Trophoblast cell (in vitro differentiated cells and primary cell): Measurements from ENCODE around the gene TSPAN9.

Experiments used
- DNase-seq, 2 donors: peaks; one replicate each; pipeline ENCODE4 v3.0.0-alpha.2; 2016
- H2AFZ ChIP-seq: 2 replicates; pipeline ENCODE4 v1.6.1; 2013; ENCODE audit warnings: low read length, moderate library complexity, mild to moderate bottlenecking; ENCODE audit not compliant: insufficient read depth, poor library complexity
- H2AK5ac ChIP-seq: 2 replicates; pipeline ENCODE4 v1.6.1; 2013; ENCODE audit warnings: mild to moderate bottlenecking, low read length
- H2BK120ac ChIP-seq: 2 replicates; pipeline ENCODE4 v1.6.1; 2013; ENCODE audit warnings: low read length, mild to moderate bottlenecking, moderate library complexity; ENCODE audit not compliant: insufficient read depth, poor library complexity
- H2BK12ac ChIP-seq: 2 replicates; pipeline ENCODE4 v1.6.1; 2013; ENCODE audit warnings: mild to moderate bottlenecking, low read length, moderate library complexity
- H2BK5ac ChIP-seq: 2 replicates; pipeline ENCODE4 v1.6.1; 2013; ENCODE audit warnings: low read length, low read depth, moderate library complexity, mild to moderate bottlenecking; ENCODE audit not compliant: poor library complexity
- H3K14ac ChIP-seq: 2 replicates; pipeline ENCODE4 v1.6.1; 2013; ENCODE audit warnings: mild to moderate bottlenecking, low read length
- H3K18ac ChIP-seq: 2 replicates; pipeline ENCODE4 v1.6.1; 2013; ENCODE audit warnings: mild to moderate bottlenecking, low read length
- H3K23ac ChIP-seq: 2 replicates; pipeline ENCODE4 v1.6.1; 2013; ENCODE audit warnings: low read length
- H3K27ac ChIP-seq: 2 replicates; pipeline ENCODE4 v1.5.1; 2013; ENCODE audit warnings: low read depth, mild to moderate bottlenecking, inconsistent platforms, low read length, moderate library complexity
- H3K27me3 ChIP-seq: 2 replicates; pipeline ENCODE4 v1.6.1; 2013; ENCODE audit warnings: inconsistent platforms, mild to moderate bottlenecking, low read length, moderate library complexity; ENCODE audit not compliant: insufficient read depth
- H3K36me3 ChIP-seq, 2 experiments: 1 replicate in 1 of 2; 2 replicates in 1 of 2; pipeline ENCODE4 v1.6.1; 2013; ENCODE audit warnings: low read length in 2 of 2, mild to moderate bottlenecking in 2 of 2, moderate library complexity in 1 of 2; ENCODE audit not compliant: insufficient read depth in 2 of 2, control insufficient read depth in 1 of 2
- H3K4ac ChIP-seq: 2 replicates; pipeline ENCODE4 v1.6.1; 2013; ENCODE audit warnings: low read depth, mild to moderate bottlenecking, low read length, moderate library complexity
- H3K4me1 ChIP-seq, 2 experiments: 1 replicate in 1 of 2; 2 replicates in 1 of 2; pipeline ENCODE4 v1.6.1; 2013; ENCODE audit warnings: low read length in 2 of 2, mild to moderate bottlenecking in 2 of 2, moderate library complexity in 1 of 2; ENCODE audit not compliant: insufficient read depth in 2 of 2, control insufficient read depth in 1 of 2
- H3K4me2 ChIP-seq: 2 replicates; pipeline ENCODE4 v1.6.1; 2013; ENCODE audit warnings: inconsistent platforms, mild to moderate bottlenecking, low read length, moderate library complexity
- H3K4me3 ChIP-seq: 2 replicates; pipeline ENCODE4 v1.5.1; 2013; ENCODE audit warnings: mild to moderate bottlenecking, low read depth, low read length, inconsistent platforms
- H3K79me1 ChIP-seq: one replicate; pipeline ENCODE4 v1.6.1; 2013; ENCODE audit warnings: low read length
- H3K79me2 ChIP-seq: 2 replicates; pipeline ENCODE4 v1.6.1; 2013; ENCODE audit warnings: low read length, mild to moderate bottlenecking; ENCODE audit not compliant: control insufficient read depth, insufficient read depth, poor library complexity
- H3K9ac ChIP-seq: 2 replicates; pipeline ENCODE4 v1.6.1; 2013; ENCODE audit warnings: mild to moderate bottlenecking, low read length
- H3K9me3 ChIP-seq: 2 replicates; pipeline ENCODE4 v1.6.1; 2013; ENCODE audit warnings: low read depth, mild to moderate bottlenecking, control low read depth, inconsistent platforms, low read length; ENCODE audit not compliant: insufficient read depth
- H4K12ac ChIP-seq: 2 replicates; pipeline ENCODE4 v1.6.1; 2013; ENCODE audit warnings: low read depth, mild to moderate bottlenecking, low read length, moderate library complexity
- H4K8ac ChIP-seq: 2 replicates; pipeline ENCODE4 v1.6.1; 2013; ENCODE audit warnings: low read depth, mild to moderate bottlenecking, low read length, moderate library complexity
- H4K91ac ChIP-seq: one replicate; pipeline ENCODE4 v1.6.1; 2013; ENCODE audit warnings: low read depth, mild to moderate bottlenecking, low read length, moderate library complexity
- WGBS: extraction: QIAGEN DNeasy Blood & Tissue Kit; methylation state at CpG from one replicate; pipeline ENCODE4 v1.1.7; 2013; ENCODE audit warnings: missing lambda C conversion rate; ENCODE audit not compliant: insufficient read length, insufficient coverage; ENCODE audit errors: extremely low coverage; 5-methylcytosine and 5-hydroxymethylcytosine counted together

Gene TSPAN9

GRCh38 chr12:3263282-3263681 is 186.1 kb downstream of the TSPAN9 start:
- H3K14ac ChIP-seq: no peak overlapping the region
- H3K4me2 ChIP-seq: no peak overlapping the region
- H2AK5ac ChIP-seq: no peak overlapping the region
- H2BK120ac ChIP-seq: no peak overlapping the region
- no peak overlapping the region for H4K91ac ChIP-seq
- H3K27ac ChIP-seq: no peak overlapping the region
- no peak overlapping the region for H4K12ac ChIP-seq
- no peak overlapping the region for H4K8ac ChIP-seq
- no peaks in the 10 kb centered on the region for H3K79me1 ChIP-seq
- H3K4ac ChIP-seq: no peak overlapping the region
- no peak overlapping the region for H2BK5ac ChIP-seq
- no peaks in the 10 kb centered on the region for H3K79me2 ChIP-seq
- DNase-seq: no peak
- H3K9ac ChIP-seq: no peak overlapping the region
- H3K23ac ChIP-seq: no peak overlapping the region
- WGBS: no CpG with 5 or more reads among the region's 13 CpGs
- no peak overlapping the region for H3K4me3 ChIP-seq
- no peak overlapping the region for H3K18ac ChIP-seq
- no peaks in the 10 kb centered on the region for H3K4me1 ChIP-seq
- H2AFZ ChIP-seq: no peak overlapping the region
- no peaks in the 10 kb centered on the region for H3K9me3 ChIP-seq
- no peak overlapping the region for H2BK12ac ChIP-seq
- H3K36me3 ChIP-seq: peaks cover 0 to 3% of the 10 kb centered on the region in 2 experiments
- no peaks in the 10 kb centered on the region for H3K27me3 ChIP-seq

- Histone ChIP-seq H2AK5ac (no peak overlapping the region), H3K23ac (no peak overlapping the region), H3K27ac (no peak overlapping the region), H3K9ac (no peak overlapping the region), H3K4ac (no peak overlapping the region), H3K4me3 (no peak overlapping the region), H4K12ac (no peak overlapping the region), H3K9me3 (no peaks in the 10 kb centered on the region), H3K27me3 (no peaks in the 10 kb centered on the region), H2BK120ac (no peak overlapping the region), H3K4me1 (no peaks in the 10 kb centered on the region), H2BK12ac (no peak overlapping the region), H4K91ac (no peak overlapping the region), H3K18ac (no peak overlapping the region), H4K8ac (no peak overlapping the region), H3K4me2 (no peak overlapping the region), H3K14ac (no peak overlapping the region), H3K79me1 (no peaks in the 10 kb centered on the region), H2BK5ac (no peak overlapping the region), H3K36me3 (peaks cover 0 to 3% of the 10 kb centered on the region in 2 experiments), H3K79me2 (no peaks in the 10 kb centered on the region), H2AFZ (no peak overlapping the region)
- WGBS: no CpG with 5 or more reads among the region's 35 CpGs
- DNase-seq: peak in 1 of 2 donors; percentile 5
Observed at GRCh38 chr12:3263939-3264922, 187.1 kb downstream of the TSPAN9 start.

GRCh38 chr12:3265406-3265805 is 188.2 kb downstream of the TSPAN9 start:
- Histone ChIP-seq H3K4me1 (no peaks in the 10 kb centered on the region), H3K79me2 (no peaks in the 10 kb centered on the region), H3K23ac (no peak overlapping the region), H3K9ac (no peak overlapping the region), H3K4me2 (no peak overlapping the region), H3K27ac (no peak overlapping the region), H3K9me3 (peaks cover 1% of the 10 kb centered on the region), H2AFZ (no peak overlapping the region), H4K8ac (no peak overlapping the region), H3K36me3 (peaks cover 0 to 3% of the 10 kb centered on the region in 2 experiments), H4K91ac (no peak overlapping the region), H2BK12ac (no peak overlapping the region), H4K12ac (no peak overlapping the region), H3K79me1 (no peaks in the 10 kb centered on the region), H3K27me3 (no peaks in the 10 kb centered on the region), H3K4ac (no peak overlapping the region), H2AK5ac (no peak overlapping the region), H3K18ac (no peak overlapping the region), H3K14ac (no peak overlapping the region), H2BK5ac (no peak overlapping the region), H3K4me3 (no peak overlapping the region), H2BK120ac (no peak overlapping the region)
- no CpG with 5 or more reads among the region's 8 CpGs for WGBS
- DNase-seq: no peak

- Histone ChIP-seq H2BK5ac (no peak overlapping the region), H3K4me1 (no peaks in the 10 kb centered on the region), H3K9ac (no peak overlapping the region), H3K4me3 (no peak overlapping the region), H4K91ac (no peak overlapping the region), H3K4ac (no peak overlapping the region), H4K8ac (no peak overlapping the region), H3K18ac (no peak overlapping the region), H3K4me2 (no peak overlapping the region), H3K36me3 (peaks cover 0 to under 1% of the 10 kb centered on the region in 2 experiments), H3K79me1 (no peaks in the 10 kb centered on the region), H2AFZ (no peak overlapping the region), H2BK120ac (no peak overlapping the region), H4K12ac (no peak overlapping the region), H3K27me3 (no peaks in the 10 kb centered on the region), H3K14ac (no peak overlapping the region), H3K27ac (no peak overlapping the region), H2BK12ac (no peak overlapping the region), H3K79me2 (no peaks in the 10 kb centered on the region), H3K23ac (no peak overlapping the region), H3K9me3 (peaks cover 1% of the 10 kb centered on the region), H2AK5ac (no peak overlapping the region)
- WGBS: no CpG with 5 or more reads among the region's 8 CpGs
- DNase-seq: no peak
Observed at GRCh38 chr12:3266638-3267037, 189.5 kb downstream of the TSPAN9 start.
